ENCODE data around the gene KIFAP3.
A peak's percentile ranks its signal among the peaks of the same experiment; 100 is the strongest.

Gene KIFAP3

GRCh38 chr1:170030212-170030611 is 44.3 kb downstream of the KIFAP3 start:
- Histone ChIP-seq H3K36me3 (ENCODE audit: control insufficient read depth, insufficient read depth, low read length) (no peaks in the 10 kb centered on the region; the same call in 1 of the 2 replicates), H3K27me3 (replicated peaks; ENCODE audit: control insufficient read depth, insufficient read depth, low read length) (no peaks in the 10 kb centered on the region), H3K4me3 (replicated peaks; ENCODE audit: low read depth, low read length) (no peak overlapping the region)
- no peak for DNase-seq (ENCODE audit: extremely low read depth, insufficient read length)
- TF ChIP-seq, protein P1, sequence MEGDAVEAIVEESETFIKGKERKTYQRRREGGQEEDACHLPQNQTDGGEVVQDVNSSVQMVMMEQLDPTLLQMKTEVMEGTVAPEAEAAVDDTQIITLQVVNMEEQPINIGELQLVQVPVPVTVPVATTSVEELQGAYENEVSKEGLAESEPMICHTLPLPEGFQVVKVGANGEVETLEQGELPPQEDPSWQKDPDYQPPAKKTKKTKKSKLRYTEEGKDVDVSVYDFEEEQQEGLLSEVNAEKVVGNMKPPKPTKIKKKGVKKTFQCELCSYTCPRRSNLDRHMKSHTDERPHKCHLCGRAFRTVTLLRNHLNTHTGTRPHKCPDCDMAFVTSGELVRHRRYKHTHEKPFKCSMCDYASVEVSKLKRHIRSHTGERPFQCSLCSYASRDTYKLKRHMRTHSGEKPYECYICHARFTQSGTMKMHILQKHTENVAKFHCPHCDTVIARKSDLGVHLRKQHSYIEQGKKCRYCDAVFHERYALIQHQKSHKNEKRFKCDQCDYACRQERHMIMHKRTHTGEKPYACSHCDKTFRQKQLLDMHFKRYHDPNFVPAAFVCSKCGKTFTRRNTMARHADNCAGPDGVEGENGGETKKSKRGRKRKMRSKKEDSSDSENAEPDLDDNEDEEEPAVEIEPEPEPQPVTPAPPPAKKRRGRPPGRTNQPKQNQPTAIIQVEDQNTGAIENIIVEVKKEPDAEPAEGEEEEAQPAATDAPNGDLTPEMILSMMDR (IDR thresholded peaks at IDR 0.05; ENCODE audit: insufficient read depth, low read length, poor library complexity, severe bottlenecking) = no peak

- no peak for DNase-seq (ENCODE audit: extremely low read depth, insufficient read length)
- TF ChIP-seq, protein P1 (IDR thresholded peaks at IDR 0.05; ENCODE audit: insufficient read depth, low read length, poor library complexity, severe bottlenecking) = no peak
- no peaks in the 10 kb centered on the region for H3K27me3 ChIP-seq (replicated peaks; ENCODE audit: control insufficient read depth, insufficient read depth, low read length)
These were observed 46.7 kb downstream of the KIFAP3 start for GRCh38 chr1:170027760-170028159.

GRCh38 chr1:170020859-170021258 is 53.6 kb downstream of the KIFAP3 start:
- Histone ChIP-seq H3K27me3 (replicated peaks; ENCODE audit: control insufficient read depth, insufficient read depth, low read length) (no peaks in the 10 kb centered on the region), H3K4me3 (replicated peaks; ENCODE audit: low read depth, low read length) (no peak overlapping the region), H3K36me3 (ENCODE audit: control insufficient read depth, insufficient read depth, low read length) (no peaks in the 10 kb centered on the region)
- TF ChIP-seq, protein P1 (IDR thresholded peaks at IDR 0.05; ENCODE audit: insufficient read depth, low read length, poor library complexity, severe bottlenecking) = no peak
- DNase-seq (ENCODE audit: extremely low read depth, insufficient read length) = no peak

More at GRCh38 chr1:170027760-170028159, 46.7 kb downstream of the KIFAP3 start:
- H3K4me3 ChIP-seq (replicated peaks; ENCODE audit: low read depth, low read length) = no peak overlapping the region
- H3K36me3 ChIP-seq (ENCODE audit: control insufficient read depth, insufficient read depth, low read length) = no peaks in the 10 kb centered on the region

GRCh38 chr1:170017478-170017877 is 57.0 kb downstream of the KIFAP3 start:
- no peaks in the 10 kb centered on the region for H3K27me3 ChIP-seq (replicated peaks; ENCODE audit: control insufficient read depth, insufficient read depth, low read length)
- no peak overlapping the region for H3K4me3 ChIP-seq (replicated peaks; ENCODE audit: low read depth, low read length)
- no peaks in the 10 kb centered on the region for H3K36me3 ChIP-seq (ENCODE audit: control insufficient read depth, insufficient read depth, low read length)
- no peak for DNase-seq (ENCODE audit: extremely low read depth, insufficient read length)
- TF ChIP-seq, protein P1 (IDR thresholded peaks at IDR 0.05; ENCODE audit: insufficient read depth, low read length, poor library complexity, severe bottlenecking) = no peak

DNA sequence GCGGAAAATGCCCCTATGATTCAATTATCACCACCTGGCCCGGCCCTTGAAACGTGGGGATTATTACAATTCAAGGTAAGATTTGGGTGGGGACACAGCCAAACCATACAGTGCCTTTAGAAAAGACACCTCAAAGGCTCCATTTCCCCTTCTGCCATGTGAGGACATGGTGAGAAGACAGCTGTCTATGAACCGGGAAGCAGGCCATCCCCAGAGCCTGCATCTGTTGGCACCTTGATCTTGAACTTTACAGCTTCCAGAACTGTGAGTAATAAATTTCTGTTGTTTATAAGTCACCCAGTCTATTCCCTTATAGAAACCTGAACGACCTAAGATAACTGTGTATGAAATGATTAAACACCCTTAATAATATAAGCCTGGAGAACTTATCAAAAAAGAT is 61.6 kb downstream of the KIFAP3 start:
- H3K27me3 ChIP-seq (replicated peaks; ENCODE audit: control insufficient read depth, insufficient read depth, low read length) = no peaks in the 10 kb centered on the region
- H3K36me3 ChIP-seq (ENCODE audit: control insufficient read depth, insufficient read depth, low read length) = no peaks in the 10 kb centered on the region
- TF ChIP-seq, protein P1 (IDR thresholded peaks at IDR 0.05; ENCODE audit: insufficient read depth, low read length, poor library complexity, severe bottlenecking) = no peak
- no peak for DNase-seq (ENCODE audit: extremely low read depth, insufficient read length)
- no peak overlapping the region for H3K4me3 ChIP-seq (replicated peaks; ENCODE audit: low read depth, low read length)

- H3K4me3 ChIP-seq (replicated peaks; ENCODE audit: low read depth, low read length) = no peak overlapping the region
- no peak for DNase-seq (ENCODE audit: extremely low read depth, insufficient read length)
- H3K27me3 ChIP-seq (replicated peaks; ENCODE audit: control insufficient read depth, insufficient read depth, low read length) = no peaks in the 10 kb centered on the region
- H3K36me3 ChIP-seq (ENCODE audit: control insufficient read depth, insufficient read depth, low read length) = no peaks in the 10 kb centered on the region
- TF ChIP-seq, protein P1 (IDR thresholded peaks at IDR 0.05; ENCODE audit: insufficient read depth, low read length, poor library complexity, severe bottlenecking) = peak; percentile 22
These were observed 64.1 kb downstream of the KIFAP3 start for GRCh38 chr1:170010443-170010842.

Data from GM06990 (cell line).